ENCODE measurements around the gene ENO1.

DNA sequence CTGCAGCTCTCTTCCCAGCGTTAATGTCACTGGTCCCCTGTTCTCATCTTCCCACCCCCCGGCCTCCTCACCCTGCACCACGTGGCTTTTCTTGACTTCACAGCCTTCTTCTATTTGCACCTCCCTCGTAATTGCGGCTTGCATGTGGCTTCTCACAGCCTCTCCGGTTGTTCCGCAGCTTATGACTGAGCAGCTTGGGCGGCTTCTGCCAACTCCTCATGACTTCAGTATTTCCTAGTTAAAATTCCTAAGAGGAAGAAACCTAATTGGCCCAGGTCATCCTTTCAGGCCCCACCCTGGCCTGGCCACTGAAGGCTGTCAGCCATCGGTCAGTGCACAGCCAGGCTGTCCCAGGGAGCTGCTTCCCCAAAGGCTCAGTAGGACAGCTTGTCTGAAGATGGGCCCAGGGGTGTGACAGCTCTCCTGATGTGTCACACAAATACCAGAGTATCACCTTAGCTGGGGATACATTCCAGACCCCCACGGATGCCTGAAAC is 52.5 kb downstream of the ENO1 start:
- TF ChIP-seq, protein P1, sequence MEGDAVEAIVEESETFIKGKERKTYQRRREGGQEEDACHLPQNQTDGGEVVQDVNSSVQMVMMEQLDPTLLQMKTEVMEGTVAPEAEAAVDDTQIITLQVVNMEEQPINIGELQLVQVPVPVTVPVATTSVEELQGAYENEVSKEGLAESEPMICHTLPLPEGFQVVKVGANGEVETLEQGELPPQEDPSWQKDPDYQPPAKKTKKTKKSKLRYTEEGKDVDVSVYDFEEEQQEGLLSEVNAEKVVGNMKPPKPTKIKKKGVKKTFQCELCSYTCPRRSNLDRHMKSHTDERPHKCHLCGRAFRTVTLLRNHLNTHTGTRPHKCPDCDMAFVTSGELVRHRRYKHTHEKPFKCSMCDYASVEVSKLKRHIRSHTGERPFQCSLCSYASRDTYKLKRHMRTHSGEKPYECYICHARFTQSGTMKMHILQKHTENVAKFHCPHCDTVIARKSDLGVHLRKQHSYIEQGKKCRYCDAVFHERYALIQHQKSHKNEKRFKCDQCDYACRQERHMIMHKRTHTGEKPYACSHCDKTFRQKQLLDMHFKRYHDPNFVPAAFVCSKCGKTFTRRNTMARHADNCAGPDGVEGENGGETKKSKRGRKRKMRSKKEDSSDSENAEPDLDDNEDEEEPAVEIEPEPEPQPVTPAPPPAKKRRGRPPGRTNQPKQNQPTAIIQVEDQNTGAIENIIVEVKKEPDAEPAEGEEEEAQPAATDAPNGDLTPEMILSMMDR (IDR thresholded peaks at IDR 0.05; ENCODE audit: low read depth, low read length, missing input control), result no peak
- TF ChIP-seq TAF1 (conservative IDR thresholded peaks at IDR 0.05) (no peak), FOXA1 (IDR thresholded peaks at IDR 0.05) (no peak), SP1 (IDR thresholded peaks at IDR 0.05) (no peak)
